Parietal lobe (tissue), 2 donors: ENCODE results near the gene CSF1R. TPM values are rescaled to one million over a fixed set of nuclear protein-coding genes. Genes with fewer than 3 reads are reported as not detected.

ENCODE experiments used
- small RNA-seq: library from RNA; depleted of rRNA; stranded (forward); fragments of <200 nt; gene quantifications from one replicate; pipeline ENCODE3, GENCODE V24; 2014; ENCODE audit warnings: low replicate concordance
- total RNA-seq: library from RNA; depleted of rRNA; stranded (reverse); fragments of >200 nt; gene quantifications from one replicate; pipeline ENCODE4 v1.2.3, GENCODE V29; 2014

CSF1R gene
- 8.8 TPM for total RNA-seq

DNA sequence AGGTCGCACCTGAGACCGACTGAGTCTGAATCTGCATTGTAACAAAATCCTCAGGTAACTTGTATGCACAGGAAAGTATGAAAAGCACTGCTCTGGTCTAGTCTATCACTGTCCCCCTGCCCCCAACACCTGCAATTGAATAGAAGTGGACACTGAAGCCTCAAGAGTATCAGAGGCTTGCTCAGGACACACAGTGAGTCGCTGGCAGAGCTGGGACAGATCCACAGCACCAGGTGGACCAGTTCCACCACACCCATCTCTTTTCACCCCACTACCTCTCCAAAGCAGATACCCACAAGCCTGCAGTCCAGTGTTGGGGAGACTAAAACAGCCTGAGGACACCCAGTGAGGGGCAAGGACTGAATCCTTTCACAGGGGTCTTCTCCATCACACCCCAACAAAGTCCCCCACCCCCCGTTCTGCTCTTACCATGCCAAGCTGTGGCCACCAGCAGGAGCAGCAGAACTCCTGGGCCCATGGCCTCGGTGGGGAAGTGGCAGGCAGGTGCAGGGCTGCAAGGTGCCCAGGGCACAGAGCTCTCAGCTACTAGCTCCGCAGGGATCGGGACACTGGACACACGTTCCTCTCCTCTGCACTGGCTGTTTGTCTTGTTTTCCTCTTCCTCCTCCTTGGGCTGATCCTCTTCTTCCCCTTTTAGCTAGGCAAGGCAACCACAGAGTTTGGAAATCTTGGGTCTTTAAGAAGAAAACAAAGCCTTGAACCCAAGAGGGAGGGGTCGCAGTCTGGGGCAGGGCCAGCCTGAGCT is at the start of gene CSF1R:
Gene CSF1R, minus strand, starts transcription at position 605 of the 766 bp plus-strand sequence. Its CDS starts 127 bp downstream, at position 478.

Small RNAs within 50 kb of the gene (small RNA-seq; reads per million reads assigned to genes)
- not detected for gene RF00019

Other genes with a start within 250 kb of the CSF1R start
- not detected for gene PDE6A, start 141.8 kb downstream of the CSF1R start, total RNA-seq
- 13.1 TPM for gene SLC26A2, start 125.8 kb downstream of the CSF1R start, total RNA-seq
- gene TIGD6, start 85.9 kb downstream of the CSF1R start, total RNA-seq = 4.1 TPM
- gene HMGXB3, start 85.8 kb downstream of the CSF1R start, total RNA-seq = 45.4 TPM
- 27.5 TPM for gene PDGFRB, start 69.3 kb upstream of the CSF1R start, total RNA-seq
- gene CDX1, start 80.2 kb upstream of the CSF1R start, total RNA-seq = not detected
- gene SLC6A7, start 103.5 kb upstream of the CSF1R start, total RNA-seq = 1.9 TPM
- 13.8 TPM for gene CAMK2A, start 203.2 kb upstream of the CSF1R start, total RNA-seq
- gene ARSI, start 216.4 kb upstream of the CSF1R start, total RNA-seq = not detected